ENCODE measurements around the gene DLD.
"Not testable (repeated sequence)": the region's sequence is repeated elsewhere in the genome, so short reads cannot be mapped to it uniquely, and the experiment has no call there.

Gene DLD

GRCh38 chr7:107946451-107946850 is 55.5 kb downstream of the DLD start:
- no peak for FAIRE-seq

DNA sequence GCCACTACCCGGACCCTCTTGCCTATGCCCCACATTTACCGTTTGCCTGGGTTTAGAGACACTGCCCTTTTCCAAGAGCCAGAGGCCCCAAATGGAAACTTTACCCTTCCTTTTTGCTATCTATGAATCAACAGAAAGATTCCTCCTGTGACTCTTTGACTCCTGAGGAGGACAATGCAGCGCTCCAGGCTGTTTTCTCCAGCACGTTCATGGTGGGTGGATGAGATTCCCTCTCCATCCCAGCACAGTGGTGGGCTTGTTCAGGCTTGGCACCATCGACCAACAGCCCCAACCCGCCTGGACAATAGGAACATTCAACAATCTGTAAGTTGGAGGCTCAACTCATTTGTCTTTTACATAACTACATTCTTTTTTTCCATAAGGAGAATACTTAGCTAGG is 55.9 kb downstream of the DLD start:
- no peak for FAIRE-seq

DNA sequence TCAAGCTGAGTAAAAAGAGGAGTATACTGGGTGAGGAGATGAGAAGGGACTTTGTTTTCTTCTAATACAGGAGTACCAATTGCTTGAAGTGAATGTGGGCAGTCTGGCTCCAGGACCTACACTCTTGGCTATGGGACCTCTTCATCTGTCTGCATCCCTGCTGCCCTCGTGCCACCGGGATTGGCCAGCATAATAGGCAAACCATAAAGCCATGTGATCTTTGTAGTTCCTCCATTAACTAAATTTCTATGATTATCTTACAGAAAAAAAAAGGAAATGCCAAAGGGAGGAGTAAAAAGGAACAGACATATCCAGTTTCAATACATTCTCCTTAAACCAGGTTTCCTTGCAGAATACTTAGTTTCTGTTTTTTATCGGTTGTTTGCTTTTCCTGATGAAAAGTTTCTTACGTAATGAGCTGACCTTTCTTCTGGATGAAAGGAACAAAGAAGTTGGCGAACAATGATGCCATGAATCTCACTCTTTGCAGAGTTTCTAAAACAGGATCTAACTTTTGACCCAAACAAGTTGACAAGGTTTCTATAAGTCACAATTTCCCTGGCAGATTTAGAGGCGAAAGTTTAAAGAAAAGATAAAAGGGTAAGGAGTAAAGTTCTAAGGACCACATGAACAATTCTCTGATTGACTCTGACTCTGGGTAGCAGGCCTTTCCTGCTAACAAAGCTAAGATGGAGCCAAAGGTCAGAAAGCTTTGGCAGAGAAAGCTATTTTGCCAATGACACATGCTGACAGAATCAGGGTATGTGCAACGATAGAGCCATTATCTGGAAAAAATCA is 57.9 kb downstream of the DLD start:
- no peak for FAIRE-seq

- no peak for FAIRE-seq
These were observed 58.5 kb downstream of the DLD start for GRCh38 chr7:107949443-107949935.

DNA sequence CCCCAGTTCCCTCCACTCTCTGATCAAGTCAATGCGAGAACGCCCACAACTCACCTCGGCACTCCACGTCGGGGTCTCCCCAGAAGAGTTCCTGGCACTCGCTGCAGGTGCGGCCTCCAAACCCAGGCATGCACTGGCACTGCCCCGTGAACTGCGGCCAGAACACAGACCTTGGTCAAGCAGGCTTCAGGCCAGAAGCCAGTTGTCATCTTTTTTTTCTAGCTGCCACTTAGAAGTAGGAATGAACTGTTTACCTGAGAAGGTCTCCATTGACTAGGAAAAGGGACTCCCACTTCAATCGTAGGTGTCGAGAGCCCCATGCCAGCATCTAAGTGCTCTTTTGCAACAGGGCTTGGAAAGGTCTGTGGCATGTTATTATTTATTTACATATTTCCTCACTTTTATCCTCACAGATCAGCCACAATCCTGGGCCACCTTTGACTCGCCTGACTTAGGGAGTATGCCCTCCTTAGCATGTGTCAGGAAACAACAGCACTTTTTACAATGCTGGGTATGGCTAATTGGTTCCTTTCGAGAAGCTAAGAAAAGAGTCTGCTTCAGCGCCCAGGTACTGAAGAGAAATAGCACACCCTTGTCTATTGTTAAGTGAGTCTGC is 60.3 kb downstream of the DLD start:
- FAIRE-seq, result no peak

DNA sequence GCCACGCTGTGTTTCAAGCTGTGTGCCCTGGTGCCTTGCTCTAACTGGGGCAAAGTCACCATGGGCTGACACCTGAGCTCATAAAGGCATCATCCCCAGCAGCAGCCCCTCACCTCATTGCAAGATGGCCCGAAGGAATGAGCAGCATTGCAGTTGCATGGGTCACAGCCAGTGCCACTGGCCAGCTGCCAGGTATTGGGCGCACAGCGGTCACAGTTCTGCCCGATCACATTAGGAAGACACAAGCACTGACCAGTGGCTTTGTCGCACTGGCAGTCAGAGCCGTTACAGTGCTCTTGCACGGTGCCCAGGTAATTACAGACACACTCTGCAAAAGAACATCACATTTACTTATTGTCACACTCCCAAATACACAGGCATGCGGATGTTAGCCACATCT is 60.9 kb downstream of the DLD start:
- FAIRE-seq, result no peak

GRCh38 chr7:107953265-107953923 is 62.4 kb downstream of the DLD start:
- FAIRE-seq, result no peak

DNA sequence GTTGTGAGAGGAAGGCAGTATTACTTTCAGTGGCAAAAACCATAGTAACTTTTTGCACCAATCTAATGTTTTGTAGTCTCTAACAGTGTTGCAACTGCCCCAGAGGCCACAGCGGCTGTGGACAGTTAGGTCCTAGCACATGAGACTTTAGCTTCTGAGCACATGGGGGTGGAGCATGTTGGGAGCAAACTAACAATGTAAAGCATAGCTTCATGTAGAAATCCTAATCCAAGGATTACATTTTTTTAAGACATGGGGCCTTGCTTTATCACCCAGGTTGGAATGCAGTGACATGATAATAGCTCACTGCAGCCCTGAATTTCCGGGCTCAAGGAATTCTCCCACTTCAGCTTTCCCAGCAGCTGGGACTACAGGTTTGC is 62.9 kb downstream of the DLD start:
- no peak for FAIRE-seq

DNA sequence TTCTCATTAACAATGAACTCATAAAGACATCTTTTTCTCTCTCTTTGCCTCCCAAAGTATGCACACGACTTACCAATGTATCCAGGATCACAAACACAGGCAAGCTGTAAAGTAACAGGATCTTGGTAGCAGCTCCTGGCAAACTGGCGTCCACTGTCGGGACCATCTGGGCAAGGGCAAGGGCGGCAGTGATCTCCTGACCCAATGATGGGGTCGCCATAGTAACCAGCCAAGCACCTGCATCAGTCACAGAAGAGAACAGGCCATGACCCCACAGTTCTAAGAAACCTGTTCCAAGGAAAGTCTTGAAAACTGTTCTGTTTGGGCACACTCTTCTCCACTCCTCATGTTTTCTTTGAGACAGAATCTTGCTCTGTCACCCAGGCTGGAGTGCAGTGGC is 64.4 kb downstream of the DLD start:
- FAIRE-seq, result no peak

DNA sequence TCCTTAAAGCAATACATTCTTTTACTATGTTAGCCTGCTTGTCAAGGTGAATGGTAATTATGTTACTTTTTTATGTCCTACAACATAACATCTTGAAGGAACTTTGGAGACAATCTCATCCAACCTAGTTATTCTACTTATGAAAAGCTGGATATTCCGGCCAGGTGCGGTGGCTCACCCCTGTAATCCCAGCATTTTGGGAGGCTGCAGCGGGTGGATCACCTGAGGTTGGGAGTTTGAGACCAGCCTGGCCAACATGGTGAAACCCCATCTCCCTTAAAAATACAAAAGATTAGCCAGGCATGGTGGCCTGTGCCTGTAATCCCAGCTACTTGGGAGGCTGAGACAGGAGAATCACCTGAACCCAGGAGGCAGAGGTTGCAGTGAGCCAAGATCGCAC is 66.0 kb downstream of the DLD start:
- not testable (repeated sequence) for FAIRE-seq

DNA sequence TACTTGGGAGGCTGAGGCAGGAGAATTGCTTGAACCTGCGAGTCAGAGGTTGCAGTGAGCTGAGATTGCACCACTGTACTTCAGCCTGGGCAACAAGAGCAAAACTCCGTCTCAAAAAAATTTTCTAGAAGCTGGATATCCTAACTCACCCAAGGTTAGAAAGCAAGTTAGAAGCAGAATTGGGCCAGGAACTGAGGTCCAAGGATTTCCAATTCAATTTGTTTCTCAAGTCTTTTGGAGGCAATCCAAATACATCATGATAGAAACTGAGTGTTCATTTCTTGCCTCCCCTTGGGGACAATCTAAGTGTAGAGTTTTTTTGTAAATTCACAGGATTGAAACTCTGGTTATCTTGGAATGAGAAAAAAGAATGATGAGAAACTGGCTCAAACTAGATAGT is 66.5 kb downstream of the DLD start:
- FAIRE-seq, result no peak

DNA sequence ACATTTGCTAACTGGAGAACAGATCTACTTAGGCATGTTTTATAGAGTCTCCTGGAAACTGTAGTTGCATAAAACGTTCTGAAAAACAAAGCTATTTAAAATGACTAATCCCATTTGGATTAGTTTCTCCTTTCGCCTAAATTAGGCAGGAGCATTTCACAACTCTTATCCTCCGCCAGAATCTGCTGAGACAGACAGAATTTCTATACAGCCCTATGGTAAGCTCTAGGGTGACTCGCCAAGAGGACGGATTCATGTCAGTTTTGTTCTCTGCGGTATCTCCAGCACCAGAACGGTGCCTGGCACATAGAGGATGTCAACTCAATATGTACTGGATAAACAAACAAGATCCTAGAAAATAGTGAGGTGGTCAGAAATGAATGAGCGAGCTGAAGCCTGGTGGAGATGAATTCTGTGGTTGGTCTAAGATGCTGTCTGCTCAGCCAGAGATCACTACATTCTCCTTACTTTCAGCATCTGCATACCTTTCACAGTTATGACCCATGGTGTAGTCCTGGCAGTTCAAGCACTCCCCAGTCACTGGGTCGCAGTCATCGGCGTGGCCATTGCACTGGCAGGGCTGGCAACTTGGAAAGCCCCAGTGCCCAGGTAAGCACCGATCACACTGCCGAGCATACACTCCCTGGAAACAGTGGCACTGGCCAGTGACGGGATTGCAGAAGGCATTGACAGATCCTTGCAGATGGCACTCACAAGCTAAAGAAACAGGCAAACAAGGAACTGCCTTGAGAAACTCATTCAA is 68.0 kb downstream of the DLD start:
- no peak for FAIRE-seq

GRCh38 chr7:107959527-107959898 is 68.5 kb downstream of the DLD start:
- no peak for FAIRE-seq

- no peak for FAIRE-seq
These were observed 69.3 kb downstream of the DLD start for GRCh38 chr7:107960272-107960671.

DNA sequence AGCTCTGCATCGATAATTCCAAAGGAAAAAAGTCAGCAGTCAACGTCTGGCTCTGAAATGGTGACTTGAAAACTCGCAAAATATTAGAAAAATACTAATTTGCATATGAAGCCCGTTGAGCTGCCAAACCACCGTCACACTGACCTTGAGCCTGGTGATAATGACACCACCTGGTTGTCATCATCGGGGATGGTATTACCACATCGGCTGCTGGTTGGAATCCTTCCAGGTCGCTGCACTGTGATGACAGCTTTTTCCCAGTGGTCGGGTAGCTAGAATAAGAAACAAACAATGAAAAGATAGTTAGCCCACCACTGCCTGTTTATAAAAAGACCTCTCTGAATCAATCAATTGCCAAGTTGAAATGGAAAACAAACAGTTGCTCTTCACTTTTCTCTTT is 70.4 kb downstream of the DLD start:
- no peak for FAIRE-seq

- no peak for FAIRE-seq
These were observed 71.8 kb downstream of the DLD start for GRCh38 chr7:107962817-107963216.

- FAIRE-seq, result no peak
These were observed 73.5 kb downstream of the DLD start for GRCh38 chr7:107964510-107964909.

DNA sequence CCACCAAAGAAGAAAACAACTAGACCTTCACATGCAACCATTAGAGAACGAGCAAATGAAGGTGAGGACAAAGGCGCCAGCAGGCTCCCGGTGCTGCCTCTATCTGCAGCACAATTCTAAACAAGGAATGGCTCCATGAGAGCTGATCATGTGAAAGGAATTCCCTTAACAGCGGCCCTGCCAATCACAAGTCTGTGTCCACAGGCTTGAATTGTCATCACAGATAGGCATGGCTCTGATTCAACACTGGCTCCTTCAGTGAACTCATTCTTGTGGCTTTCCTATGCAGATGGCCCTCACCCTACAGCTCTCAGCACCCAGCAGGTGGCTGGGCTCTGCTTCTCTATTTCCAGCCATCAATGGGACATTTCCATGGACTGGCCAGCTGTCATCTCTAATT is 75.7 kb downstream of the DLD start:
- no peak for FAIRE-seq

DNA sequence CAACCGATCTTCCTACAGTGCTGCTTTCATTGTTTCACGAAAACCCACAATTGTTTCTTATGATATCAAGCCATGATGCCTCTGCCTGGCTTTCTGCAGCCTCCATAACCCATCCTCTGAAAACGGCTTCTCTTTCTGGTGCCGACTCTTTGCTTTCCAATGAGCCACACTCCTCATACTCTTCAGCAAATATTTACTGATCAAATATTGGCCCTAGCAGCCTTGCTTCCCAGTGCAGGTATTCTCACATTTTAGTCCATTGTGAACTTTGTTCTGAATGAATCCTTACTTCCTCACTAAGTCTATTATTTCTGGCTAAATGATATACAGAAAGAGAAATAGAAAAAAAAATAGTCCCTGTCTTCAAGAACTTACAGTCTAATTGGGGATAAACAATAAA is 76.4 kb downstream of the DLD start:
- no peak for FAIRE-seq

DNA sequence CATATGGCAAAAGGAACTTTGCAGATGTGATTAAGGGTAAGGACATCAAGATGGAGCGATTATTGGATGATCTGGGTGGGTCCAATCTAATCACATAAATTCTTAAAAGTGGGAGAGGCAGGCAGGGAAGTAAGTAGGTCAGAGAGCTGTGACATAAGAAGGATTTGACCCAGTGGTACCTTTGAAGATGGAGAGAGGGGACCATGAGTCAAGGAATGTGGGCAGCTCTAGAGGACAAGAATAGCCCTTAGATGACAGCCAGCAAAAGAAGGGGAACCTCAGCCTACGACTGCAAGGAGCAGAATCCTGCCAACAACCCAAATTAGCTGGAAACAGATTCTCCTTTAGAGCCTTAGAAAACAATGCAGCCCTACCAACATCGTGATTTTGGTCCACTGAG is 77.5 kb downstream of the DLD start:
- no peak for FAIRE-seq

GRCh38 chr7:107969856-107970255 is 78.9 kb downstream of the DLD start:
- FAIRE-seq, result no peak

Data from A204.1 (cell line).